NCI-H1417 treated with DMSO at 0.1 percent for 48 hours (cell line): ENCODE measurements around the gene TMTC3.
"Not testable (repeated sequence)": the region's sequence is repeated elsewhere in the genome, so short reads cannot be mapped to it uniquely, and the experiment has no call there.

ENCODE experiments used
- DNase-seq: peaks from one replicate; lab custom pipeline; 2025; lab: John Stamatoyannopoulos, UW

The TMTC3 gene

DNA sequence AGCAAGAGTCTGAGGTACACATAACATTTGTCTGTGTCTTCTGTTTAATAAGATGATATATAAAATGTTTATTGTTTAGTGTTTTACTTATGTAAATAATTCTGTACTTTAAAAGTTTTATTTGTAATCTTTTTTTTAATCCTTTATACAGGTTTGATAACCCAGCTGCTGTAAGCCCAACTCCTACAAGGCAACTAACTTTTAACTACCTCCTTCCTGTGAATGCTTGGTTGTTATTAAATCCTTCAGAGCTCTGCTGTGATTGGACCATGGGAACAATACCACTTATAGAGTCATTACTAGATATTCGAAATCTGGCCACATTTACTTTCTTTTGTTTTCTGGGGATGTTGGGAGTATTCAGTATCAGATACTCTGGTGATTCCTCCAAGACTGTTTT lies 24.1 kb downstream of the TMTC3 start:
- no peak for DNase-seq

DNA sequence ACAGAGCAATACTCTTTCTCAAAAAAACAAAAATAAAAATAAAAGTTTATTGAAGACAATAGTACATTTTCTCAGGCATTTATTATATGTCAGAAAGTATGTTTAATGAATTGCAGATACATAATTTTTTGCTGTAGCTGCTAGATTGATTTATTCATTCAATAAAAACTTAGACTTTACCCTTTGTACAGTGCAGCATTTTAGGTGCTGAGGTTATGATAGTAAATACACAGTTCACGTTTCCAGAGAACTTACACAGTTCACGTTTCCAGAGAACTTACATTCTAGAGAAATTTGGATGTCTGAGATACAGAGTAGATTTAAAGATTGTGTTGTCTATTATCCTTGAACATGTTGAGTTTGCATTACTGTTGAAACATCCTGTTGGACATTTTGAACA lies 25.3 kb downstream of the TMTC3 start:
- DNase-seq: no peak

DNA sequence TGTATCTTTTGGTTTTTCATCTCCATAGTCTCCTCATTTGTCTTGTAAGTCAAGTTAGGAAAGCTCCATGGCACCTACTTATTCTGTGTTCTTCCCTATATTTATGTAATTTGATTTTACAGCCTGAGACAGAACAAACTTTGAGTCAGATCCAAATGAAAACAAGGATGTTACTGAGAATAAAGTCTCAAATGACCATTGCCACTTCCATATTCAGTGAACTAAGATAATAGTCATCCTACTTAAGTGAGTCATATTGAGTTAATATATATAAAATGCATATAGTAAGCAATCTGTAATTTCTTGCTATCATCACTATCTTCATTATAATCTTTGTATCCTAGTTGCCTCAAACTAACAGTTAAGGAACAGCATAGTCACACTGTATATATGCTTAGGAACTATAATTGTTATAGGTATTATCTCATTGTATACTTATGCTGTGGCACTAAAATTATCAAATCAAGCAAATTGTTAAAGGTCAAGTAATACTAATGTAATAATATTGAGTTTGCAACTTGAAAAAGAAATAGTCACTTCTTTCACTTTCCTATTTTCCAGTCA lies 30.8 kb downstream of the TMTC3 start:
- no peak for DNase-seq

DNA sequence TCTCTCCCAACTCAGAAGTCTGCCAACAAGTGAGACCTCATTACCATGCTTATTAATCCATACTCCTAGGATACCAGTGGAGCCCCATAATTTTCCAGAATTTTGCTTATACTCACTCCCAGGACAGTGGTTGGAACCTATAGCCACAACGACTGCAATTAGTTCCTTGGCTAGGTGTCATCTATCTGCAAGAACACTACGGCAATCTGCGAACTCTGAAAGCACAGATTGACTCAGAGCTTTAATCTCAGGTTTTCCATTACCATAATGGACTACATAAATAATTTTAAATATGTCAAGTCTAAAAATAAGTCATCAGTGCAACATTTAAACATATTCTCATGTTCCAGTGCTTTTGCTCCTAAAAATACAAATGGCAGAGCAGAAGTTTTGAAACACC lies 33.4 kb downstream of the TMTC3 start:
- DNase-seq: no peak

DNA sequence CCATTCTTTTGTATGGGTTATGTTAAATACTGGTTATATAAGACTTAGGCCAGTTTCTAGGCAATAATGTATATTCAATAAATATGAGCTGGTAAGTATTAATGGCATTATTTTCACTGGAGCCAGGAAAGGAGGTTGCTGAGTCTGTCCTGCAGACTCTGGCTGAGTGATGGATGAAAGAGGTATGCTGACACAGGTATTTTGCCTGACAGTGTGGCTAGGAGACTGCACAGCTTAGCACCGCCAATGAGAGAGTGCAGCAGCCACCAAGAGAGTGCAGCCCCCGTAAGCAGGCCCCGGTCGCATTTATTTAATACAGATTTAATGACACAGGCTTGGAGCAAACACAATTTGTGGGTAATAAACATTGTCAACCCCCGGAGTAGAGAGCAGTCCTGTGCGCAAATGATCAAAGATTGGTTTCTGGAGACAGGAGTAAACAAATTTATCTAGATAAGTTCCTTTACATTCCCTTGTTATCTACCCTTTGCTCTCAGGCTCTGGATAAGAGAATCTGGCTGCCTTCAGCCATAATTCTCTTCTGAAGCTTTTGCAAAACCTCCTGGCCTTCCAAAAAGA lies 37.4 kb downstream of the TMTC3 start:
- no peak for DNase-seq

DNA sequence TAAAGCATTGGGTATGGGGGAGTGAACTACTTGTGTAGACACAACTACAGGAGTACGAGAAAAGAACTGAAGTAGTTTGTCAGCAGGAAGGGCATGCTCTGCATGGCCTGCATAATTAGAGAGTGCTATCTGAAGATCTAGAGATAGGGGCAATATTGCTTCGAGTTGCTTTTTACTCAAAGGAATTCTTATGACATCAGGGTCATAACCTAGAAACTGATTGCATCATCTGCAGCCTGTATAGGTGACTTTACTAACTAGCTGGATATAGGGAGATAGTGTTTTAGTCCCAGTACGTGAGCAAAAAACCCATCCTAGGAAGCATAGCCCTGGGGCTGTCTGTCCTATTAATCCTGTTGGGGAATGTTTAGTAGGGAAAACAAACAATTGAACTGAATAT lies 39.8 kb downstream of the TMTC3 start:
- no peak for DNase-seq

DNA sequence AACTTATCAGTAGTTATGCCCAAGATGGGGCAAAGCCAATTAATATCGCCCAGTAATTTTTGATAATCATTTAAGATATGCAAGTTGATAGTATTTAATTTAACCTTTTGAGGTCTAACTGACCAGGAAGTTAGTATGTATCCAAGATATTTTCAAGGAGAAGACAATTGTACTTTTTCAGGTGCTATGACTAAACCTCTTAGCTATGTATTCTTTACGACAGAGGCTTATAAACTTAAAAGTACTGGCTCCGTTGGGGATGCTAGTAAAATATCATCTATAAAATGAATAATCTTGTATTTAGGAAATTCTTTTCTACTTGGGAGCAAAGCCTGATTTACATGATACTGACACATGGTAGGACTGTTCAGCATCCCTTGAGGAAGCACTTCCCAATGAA lies 40.3 kb downstream of the TMTC3 start:
- DNase-seq: no peak

DNA sequence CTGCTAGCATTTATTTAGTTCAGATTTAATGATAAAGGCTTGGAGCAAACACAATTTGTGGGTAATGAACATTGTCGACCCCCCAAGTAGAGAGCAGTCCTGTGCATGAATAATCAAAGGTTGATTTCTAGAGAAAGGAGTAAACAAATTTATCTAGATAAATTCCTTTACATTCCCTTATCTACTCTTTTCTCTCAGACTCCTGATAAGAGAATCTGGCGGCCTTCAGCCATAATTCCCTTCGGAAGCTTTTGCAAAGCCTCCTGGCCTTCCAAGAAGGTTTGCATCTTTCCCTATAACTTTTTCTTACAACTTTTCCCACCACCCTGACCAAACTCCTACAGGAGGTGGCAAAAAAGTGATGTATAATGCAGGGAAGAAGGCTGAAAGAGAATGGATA lies 42.1 kb downstream of the TMTC3 start:
- DNase-seq: no peak

DNA sequence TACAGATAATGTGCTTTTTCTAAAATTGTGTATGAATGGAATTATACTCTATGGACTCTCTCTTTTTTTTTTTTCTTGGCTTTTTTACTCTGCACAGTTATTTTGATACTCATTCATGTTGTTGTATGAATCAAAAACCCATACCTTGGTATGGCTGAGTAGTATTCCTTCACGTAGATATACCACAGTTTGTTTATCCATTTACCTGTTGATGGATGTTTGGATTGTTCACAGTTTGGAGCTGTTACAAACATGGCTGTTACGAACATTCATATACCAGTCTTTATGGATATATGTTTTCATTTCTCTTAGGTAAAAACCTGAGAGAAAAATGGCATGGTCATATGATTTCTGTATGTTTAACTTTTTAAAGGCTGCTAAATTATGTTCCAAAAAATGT lies 43.2 kb downstream of the TMTC3 start:
- no peak for DNase-seq

DNA sequence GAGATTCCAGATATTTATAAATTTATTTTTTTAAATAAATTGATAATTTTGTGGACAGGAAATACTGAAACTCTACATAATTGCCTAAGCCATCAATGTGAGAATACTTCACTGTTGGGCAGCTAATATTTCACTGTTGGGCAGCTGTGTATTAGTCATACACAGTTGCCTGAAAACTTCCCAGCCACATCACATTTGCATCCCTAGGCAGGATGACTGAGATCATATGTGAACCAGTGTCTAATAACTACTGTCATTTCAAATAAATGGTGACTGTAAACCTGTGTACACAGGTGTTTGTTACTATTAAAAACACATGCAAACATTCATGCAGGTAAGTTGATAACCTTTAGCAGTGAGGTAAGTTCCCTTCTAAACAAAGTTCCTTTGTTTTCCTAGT lies 43.9 kb downstream of the TMTC3 start:
- DNase-seq: no peak

DNA sequence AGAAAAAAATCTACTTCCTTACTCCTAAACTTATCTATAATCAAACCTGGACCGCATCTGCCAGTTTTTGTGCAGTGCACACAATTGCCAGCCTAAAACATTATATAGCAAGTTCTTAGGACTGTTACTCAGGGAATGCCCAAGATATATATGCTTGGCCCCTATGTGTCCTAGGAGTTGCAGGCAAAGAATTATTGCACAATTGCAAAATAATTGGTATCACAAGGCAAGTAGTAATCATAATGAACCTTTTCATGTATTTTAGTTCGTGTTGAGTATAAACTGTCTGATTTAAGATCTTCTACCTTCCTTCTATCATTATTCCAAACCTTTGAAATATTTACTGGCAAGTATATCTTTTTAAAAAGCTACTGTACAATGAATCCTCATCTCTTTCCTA lies 45.5 kb downstream of the TMTC3 start:
- no peak for DNase-seq

DNA sequence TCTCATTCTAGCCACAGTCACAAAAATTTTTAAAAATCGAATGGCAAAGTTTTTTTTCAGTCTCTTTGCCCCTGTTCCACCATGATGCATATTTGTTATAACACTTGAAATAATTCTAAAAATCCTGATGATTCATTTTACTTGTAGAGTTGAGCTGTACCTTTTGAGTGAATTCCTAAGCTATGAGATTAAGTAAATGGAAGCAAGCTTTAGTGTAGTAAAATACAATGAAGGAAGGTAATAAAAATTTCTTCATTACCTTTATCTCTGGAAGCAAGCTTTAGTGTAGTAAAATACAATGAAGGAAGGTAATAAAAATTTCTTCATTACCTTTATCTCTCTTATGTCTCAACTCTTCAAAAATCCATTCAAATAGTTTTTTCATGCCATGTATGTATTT lies 46.1 kb downstream of the TMTC3 start:
- no peak for DNase-seq

DNA sequence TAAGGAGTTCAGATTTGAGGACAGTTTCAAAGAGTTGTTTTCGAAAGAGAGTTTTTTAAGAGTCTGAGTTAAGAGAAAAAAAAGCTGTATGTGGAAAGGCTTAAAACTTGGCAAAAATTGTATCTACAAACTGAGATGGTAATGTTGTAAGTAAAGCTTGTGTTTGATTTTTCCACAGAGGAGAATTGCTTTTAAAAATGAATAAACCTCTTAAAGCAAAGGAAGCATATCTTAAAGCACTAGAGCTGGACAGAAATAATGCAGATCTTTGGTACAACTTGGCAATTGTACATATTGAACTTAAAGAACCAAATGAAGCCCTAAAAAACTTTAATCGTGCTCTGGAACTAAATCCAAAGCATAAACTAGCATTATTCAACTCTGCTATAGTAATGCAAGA lies 50.3 kb downstream of the TMTC3 start:
- no peak for DNase-seq

DNA sequence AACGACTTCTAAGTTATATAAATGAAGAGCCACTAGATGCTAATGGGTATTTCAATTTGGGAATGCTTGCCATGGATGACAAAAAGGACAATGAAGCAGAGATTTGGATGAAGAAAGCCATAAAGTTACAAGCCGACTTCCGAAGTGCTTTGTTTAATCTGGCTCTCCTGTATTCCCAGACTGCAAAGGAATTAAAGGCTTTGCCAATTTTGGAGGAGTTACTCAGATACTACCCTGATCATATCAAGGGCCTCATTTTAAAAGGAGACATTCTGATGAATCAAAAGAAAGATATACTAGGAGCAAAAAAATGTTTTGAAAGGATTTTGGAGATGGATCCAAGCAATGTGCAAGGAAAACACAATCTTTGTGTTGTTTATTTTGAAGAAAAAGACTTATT lies 52.8 kb downstream of the TMTC3 start:
- no peak for DNase-seq

DNA sequence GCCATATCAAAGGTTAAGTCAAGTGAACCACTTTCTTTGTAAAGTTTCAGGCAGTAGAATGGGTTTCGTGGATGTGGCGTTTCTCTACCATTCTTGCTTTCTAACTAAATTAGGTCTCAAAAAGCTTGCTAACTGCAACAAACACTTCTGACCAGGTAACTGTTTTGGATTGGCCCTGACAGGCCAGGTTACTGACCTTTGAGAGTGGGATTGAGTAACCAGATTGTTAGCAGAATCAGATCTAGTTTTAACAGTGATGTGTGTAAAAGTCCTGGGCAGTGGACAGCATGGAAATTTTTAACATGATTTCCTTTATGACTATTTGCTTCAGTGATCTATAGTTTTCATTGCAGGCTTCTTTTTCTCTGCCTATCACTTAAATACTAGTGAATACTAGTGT lies 57.9 kb downstream of the TMTC3 start:
- DNase-seq: no peak

DNA sequence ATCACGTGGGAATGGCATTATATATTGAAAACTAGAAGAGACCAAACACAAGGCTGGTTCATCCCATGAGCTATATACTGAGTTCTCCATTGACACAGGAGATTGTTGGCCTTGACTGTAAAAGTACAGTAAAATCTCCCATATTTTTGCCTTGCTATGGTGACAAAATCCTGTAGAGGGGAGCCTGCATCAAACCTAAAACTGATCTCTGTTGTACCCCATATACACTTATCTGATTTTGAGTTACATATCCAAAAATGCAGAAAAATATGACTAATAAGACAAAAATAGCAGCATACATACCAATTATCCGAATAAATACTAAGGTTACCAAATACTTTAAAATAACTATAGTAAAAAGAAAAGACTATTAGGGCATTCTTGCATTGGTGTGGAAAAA lies 60.4 kb downstream of the TMTC3 start:
- no peak for DNase-seq

DNA sequence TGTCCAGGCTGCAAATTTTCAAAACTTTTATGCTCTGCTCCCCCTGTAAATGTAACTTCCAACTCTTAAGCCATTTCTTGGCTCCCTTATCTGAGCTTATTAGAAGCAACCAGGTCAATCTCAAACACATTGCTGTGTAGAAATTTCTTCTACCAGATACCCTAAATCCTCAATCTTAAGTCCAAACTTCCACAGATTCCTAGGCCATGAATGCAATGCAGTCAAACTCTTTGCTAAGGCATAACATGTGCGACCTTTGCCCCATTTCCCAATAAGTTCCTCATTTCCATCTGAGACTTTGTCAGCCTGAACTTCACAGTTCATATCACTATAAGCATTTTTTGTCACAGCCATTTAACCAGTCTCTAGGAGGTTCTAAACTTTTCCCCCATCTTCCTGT lies 64.5 kb downstream of the TMTC3 start:
- no peak for DNase-seq

DNA sequence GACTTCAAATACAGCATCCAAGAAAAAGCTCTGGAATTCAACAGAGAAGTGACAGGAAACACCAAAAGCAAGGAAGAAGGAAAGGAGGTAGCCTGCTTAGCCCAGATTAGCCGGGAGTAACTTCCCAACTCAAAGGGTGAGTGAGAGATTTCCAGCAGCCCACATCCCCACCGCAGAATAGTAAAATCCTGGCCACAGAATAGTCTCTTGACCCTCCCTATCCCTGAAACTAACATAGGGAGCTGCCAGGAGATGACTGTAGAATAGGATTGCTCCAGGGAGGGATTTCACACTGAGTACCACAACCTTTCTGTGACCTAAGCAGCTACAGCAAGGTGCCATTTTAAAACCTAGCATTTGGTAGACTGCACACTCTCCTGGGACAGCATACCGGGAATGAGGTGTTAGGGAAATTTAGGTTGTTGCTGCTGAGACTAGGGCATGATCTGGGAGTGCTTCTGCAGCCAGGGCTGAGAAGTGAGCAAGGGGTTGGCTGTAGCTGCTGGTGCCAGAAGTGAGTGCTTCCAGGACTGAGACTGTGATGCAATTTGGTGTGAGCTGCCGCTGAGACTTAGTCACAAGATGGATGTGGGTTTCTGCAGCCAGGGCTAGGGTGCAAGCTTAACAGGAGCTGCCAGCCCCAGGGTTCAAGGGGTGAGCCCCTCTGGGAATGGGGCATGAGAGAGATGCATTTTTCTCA lies 66.0 kb downstream of the TMTC3 start:
- no peak for DNase-seq

DNA sequence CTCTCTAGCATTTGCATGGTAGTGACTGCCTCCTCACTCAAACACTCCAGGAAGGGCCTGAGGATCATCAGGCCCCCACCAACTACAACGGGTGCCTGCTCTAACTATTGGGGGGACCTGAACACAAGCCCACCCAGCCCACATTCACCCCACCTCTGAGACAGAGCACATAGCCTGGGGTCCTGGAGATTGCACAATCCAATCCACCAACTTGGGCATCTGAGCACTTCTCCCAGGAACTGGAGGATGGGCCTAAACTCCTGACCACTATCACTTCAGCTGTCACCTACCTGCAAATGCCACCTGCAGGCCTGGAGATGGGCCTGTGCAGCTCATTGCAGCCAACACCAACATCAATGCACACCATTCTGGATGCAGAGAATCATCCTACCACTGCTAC lies 66.6 kb downstream of the TMTC3 start:
- no peak for DNase-seq

DNA sequence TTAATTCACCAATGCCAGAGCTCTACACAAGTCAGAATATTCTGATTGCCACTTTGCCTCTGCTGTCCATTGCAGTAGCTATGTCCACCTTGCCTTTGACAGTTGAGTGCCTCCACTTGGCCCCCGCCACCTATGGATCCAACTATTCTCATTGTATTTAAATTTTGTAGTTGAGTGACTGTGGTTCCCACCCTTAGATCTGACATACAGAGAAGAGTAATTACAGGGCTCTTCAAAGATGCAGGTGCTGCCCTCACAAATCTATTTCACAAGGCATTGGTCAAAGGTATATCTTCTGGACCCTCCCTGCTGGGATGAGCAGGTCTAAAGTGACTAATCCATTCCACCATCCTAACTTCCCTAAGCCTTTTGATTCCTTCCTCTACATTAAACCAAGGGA lies 68.2 kb downstream of the TMTC3 start:
- not testable (repeated sequence) for DNase-seq

DNA sequence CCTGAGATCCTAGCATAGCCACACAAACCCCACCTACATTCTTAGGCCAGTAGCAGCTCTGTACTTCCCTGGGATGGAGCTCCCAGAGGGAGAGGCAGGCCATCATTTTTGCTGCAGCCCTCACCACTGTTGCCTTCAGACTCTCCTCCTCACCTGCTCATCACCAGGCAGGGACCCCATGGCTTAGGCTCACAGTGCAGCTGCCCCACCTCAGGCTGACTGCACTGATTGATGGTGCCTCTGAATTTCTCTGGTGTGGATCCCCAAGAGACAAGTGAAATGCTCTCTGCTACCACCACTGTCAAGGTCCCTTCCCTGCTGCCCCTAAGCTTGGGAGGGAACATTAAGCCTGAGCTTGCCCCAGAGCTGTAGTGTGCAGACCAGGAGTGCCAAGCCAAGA lies 76.2 kb downstream of the TMTC3 start:
- DNase-seq: no peak

DNA sequence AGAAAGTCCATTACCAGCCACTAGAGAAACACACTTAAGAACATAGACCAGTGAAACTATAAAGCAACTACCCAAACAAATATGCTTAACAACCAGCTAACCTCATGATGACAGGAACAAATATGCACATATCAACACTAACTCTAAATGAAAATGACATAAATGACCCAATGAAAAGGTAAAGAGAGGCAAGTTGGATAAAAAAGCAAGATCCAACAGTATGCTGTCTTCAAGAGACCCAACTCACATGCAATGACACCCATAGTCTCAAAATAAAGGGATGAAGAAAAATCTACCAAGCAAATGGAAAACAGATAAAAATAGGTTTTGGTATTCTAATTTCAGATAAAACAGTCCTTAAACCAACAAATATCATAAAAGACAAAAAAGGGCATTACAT lies 77.8 kb downstream of the TMTC3 start:
- no peak for DNase-seq

DNA sequence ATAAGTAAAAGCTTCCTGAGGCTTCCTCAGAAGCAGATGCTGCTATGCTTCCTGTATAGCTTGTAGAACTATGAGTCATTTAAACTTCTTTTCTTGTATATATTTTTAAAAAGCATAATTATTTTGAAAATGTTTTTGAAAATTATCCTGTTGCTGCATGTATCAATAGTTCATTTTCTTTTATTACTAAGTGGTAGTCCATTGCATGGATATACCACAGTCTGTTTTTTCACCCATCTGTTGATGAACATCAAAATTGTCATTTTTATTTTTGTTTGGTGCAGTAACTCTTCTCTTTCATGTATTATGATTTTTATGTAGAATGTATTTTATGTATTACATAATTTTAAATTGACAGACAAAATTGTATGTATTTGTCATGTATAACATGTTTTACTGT lies 81.4 kb downstream of the TMTC3 start:
- no peak for DNase-seq

DNA sequence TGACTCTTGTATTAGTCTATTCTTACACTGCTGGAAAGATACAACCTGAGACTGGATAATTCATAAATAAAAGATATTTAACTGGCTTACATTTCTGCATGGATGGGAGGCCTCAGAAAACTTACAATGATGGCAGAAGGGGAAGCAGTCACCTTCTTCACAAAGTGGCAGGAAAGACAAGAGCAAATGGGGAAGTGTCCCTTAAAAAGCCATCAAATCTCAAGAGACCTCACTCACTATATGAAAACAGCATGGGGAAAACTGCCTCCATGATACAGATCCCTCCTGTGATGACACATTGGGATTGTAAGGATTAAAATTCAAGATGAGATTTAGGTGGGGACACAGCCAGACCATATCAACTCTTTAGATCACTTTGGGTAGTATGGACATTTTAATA lies 83.7 kb downstream of the TMTC3 start:
- DNase-seq: no peak
